Keratinocyte (primary cell): ENCODE measurements around the gene KHDRBS1. TPM values are rescaled to one million over a fixed set of nuclear protein-coding genes. Genes with fewer than 3 reads are reported as not detected.
"Not testable (repeated sequence)": the region's sequence is repeated elsewhere in the genome, so short reads cannot be mapped to it uniquely, and the experiment has no call there.

Source experiments
- DNase-seq: peaks from one replicate; pipeline ENCODE4 v3.0.0-alpha.2; 2011; ENCODE audit warnings: low read depth, missing footprints, low spot score
- FAIRE-seq: peaks from 2 replicates; lab custom pipeline; 2011; peaks lifted over from hg19 to GRCh38; lab: Jason Lieb, UNC
- H2AFZ ChIP-seq: 2 replicates; pipeline ENCODE4 v1.6.0; 2012; ENCODE audit warnings: low read length, control low read depth, inconsistent platforms; ENCODE audit not compliant: control insufficient read depth
- H3K27ac ChIP-seq: 2 replicates; pipeline ENCODE4 v1.5.1; 2011; ENCODE audit warnings: low read length; ENCODE audit not compliant: control insufficient read depth, insufficient read depth
- H3K27me3 ChIP-seq: 3 replicates; pipeline ENCODE4 v1.6.0; 2011; ENCODE audit warnings: low read length; ENCODE audit not compliant: control insufficient read depth, insufficient read depth; ENCODE audit errors: extremely low read depth
- H3K36me3 ChIP-seq, 2 experiments: 2 replicates in 1 of 2; 3 replicates in 1 of 2; pipeline ENCODE4 v1.5.1; 2011; ENCODE audit warnings: low read length in 2 of 2, mild to moderate bottlenecking in 1 of 2; ENCODE audit not compliant: control insufficient read depth in 2 of 2, insufficient read depth in 2 of 2; ENCODE audit errors: extremely low read depth in 1 of 2
- H3K4me1 ChIP-seq: 3 replicates; pipeline ENCODE4 v1.5.1; 2011; ENCODE audit warnings: low read length; ENCODE audit not compliant: control insufficient read depth, insufficient read depth; ENCODE audit errors: extremely low read depth
- H3K4me2 ChIP-seq: 3 replicates; pipeline ENCODE4 v1.6.0; 2011; ENCODE audit warnings: low read depth, low read length; ENCODE audit not compliant: control insufficient read depth, insufficient read depth; ENCODE audit errors: extremely low read depth
- H3K4me3 ChIP-seq, 3 experiments: fragments of 200-600 bp in 1 of 3; sonication (generic) in 1 of 3; 2 replicates in 2 of 3; 3 replicates in 1 of 3; pipeline ENCODE4 v1.5.1; 2011 to 2016; ENCODE audit warnings: low read length in 3 of 3, mild to moderate bottlenecking in 3 of 3, control low read depth in 2 of 3, inconsistent platforms in 1 of 3, low read depth in 1 of 3, mixed read lengths in 1 of 3, mixed run types in 1 of 3, moderate library complexity in 1 of 3; ENCODE audit not compliant: control insufficient read depth in 2 of 3, insufficient read depth in 2 of 3; ENCODE audit errors: extremely low read depth in 1 of 3
- H3K79me2 ChIP-seq: 2 replicates; pipeline ENCODE4 v1.6.0; 2012; ENCODE audit warnings: low read length; ENCODE audit not compliant: control insufficient read depth, insufficient read depth
- H3K9ac ChIP-seq: 3 replicates; pipeline ENCODE4 v1.6.0; 2011; ENCODE audit warnings: low read length; ENCODE audit not compliant: control insufficient read depth, insufficient read depth; ENCODE audit errors: extremely low read depth
- H3K9me1 ChIP-seq: 3 replicates; pipeline ENCODE4 v1.6.0; 2011; ENCODE audit warnings: low read length; ENCODE audit not compliant: control insufficient read depth, insufficient read depth; ENCODE audit errors: extremely low read depth
- H3K9me3 ChIP-seq: 2 replicates; pipeline ENCODE4 v1.5.1; 2012; ENCODE audit warnings: low read depth, low read length; ENCODE audit not compliant: control insufficient read depth
- H4K20me1 ChIP-seq: 3 replicates; pipeline ENCODE4 v1.6.0; 2011; ENCODE audit warnings: low read length; ENCODE audit not compliant: control insufficient read depth, insufficient read depth; ENCODE audit errors: extremely low read depth
- CTCF ChIP-seq, 3 experiments: IDR thresholded peaks in 1 of 3; conservative IDR thresholded peaks in 1 of 3; optimal IDR thresholded peaks in 1 of 3; 2 replicates in 2 of 3; 3 replicates in 1 of 3; pipeline versions ENCODE3 to v1.5.1; 2011; ENCODE audit warnings: low read length in 3 of 3, mild to moderate bottlenecking in 3 of 3, moderate library complexity in 2 of 3, control low read depth in 1 of 3, inconsistent platforms in 1 of 3; ENCODE audit not compliant: insufficient read depth in 2 of 3; ENCODE audit errors: extremely low read depth in 1 of 3
- EZH2 ChIP-seq: IDR thresholded peaks from one replicate; pipeline ENCODE4 v1.6.1; 2012; ENCODE audit warnings: inconsistent platforms, mild to moderate bottlenecking, low read length, moderate library complexity
- dilution Hi-C: fragments of 300-500 bp; cut with MboI; formaldehyde crosslinking; loops from one replicate; pipeline ENCODE4 v1.7.0; 2020; ENCODE audit warnings: low sequenced_read_pairs; ENCODE audit not compliant: extremely low pct_ligation_motif_present
- polyA plus RNA-seq, 5 experiments: library from polyadenylated mRNA; depleted of rRNA in 3 of 5; stranded (reverse) in 3 of 5; stranded (forward) in 1 of 5; unstranded in 1 of 5; fragments of >200 nt; gene quantifications; 1 replicate in 1 of 5; 2 replicates in 3 of 5; 3 replicates in 1 of 5; pipeline versions ENCODE4 v1.2.1 to v1.2.3, GENCODE V29; 2011 to 2012; ENCODE audit warnings: missing spikeins in 2 of 5, low read depth in 1 of 5, low replicate concordance in 1 of 5

The KHDRBS1 gene
- polyA plus RNA-seq, 1 donor (not counting 4 experiments of a cell fraction or from before 2014, with no cell fraction given): 54.7 TPM

GRCh38 chr1:32077451-32077850 lies 63.8 kb downstream of the KHDRBS1 start:
- Histone ChIP-seq H3K27me3 (no peaks in the 10 kb centered on the region), H3K4me1 (peaks cover 4% of the 10 kb centered on the region), H2AFZ (no peak overlapping the region), H3K9me3 (no peaks in the 10 kb centered on the region), H3K4me2 (no peak overlapping the region), H4K20me1 (no peaks in the 10 kb centered on the region), H3K9me1 (no peaks in the 10 kb centered on the region), H3K27ac (no peak overlapping the region), H3K36me3 (peaks cover 11 to 18% of the 10 kb centered on the region in 2 experiments), H3K4me3 (no peak overlapping the region), H3K79me2 (peaks cover 8% of the 10 kb centered on the region), H3K9ac (no peak overlapping the region)
- FAIRE-seq (no peak), DNase-seq (no peak)
- no peak for TF ChIP-seq EZH2
- TF ChIP-seq CTCF (optimal IDR thresholded peaks at IDR 0.05 in 1 of 3, IDR thresholded peaks at IDR 0.05 in 1 of 3, conservative IDR thresholded peaks at IDR 0.05 in 1 of 3; ENCODE audit: extremely low read depth in 1 of 3, insufficient read depth in 2 of 3, low read length in 3 of 3): no peak
- dilution Hi-C loops: no loop called here

GRCh38 chr1:32082022-32082421 lies 68.4 kb downstream of the KHDRBS1 start:
- Histone ChIP-seq H4K20me1 (no peaks in the 10 kb centered on the region), H3K36me3 (peaks cover 8 to 13% of the 10 kb centered on the region in 2 experiments), H3K4me3 (no peak overlapping the region), H3K27ac (no peak overlapping the region), H3K9me3 (no peaks in the 10 kb centered on the region), H3K79me2 (no peaks in the 10 kb centered on the region), H2AFZ (no peak overlapping the region), H3K4me2 (no peak overlapping the region), H3K4me1 (no peaks in the 10 kb centered on the region), H3K9me1 (no peaks in the 10 kb centered on the region), H3K9ac (no peak overlapping the region), H3K27me3 (no peaks in the 10 kb centered on the region)
- FAIRE-seq (no peak), DNase-seq (no peak)
- dilution Hi-C loops: no loop called here
- TF ChIP-seq EZH2 (no peak), CTCF (optimal IDR thresholded peaks at IDR 0.05 in 1 of 3, IDR thresholded peaks at IDR 0.05 in 1 of 3, conservative IDR thresholded peaks at IDR 0.05 in 1 of 3; ENCODE audit: extremely low read depth in 1 of 3, insufficient read depth in 2 of 3, low read length in 3 of 3) (no peak)

- H3K4me2 ChIP-seq, H2AFZ ChIP-seq, H3K9me1 ChIP-seq, DNase-seq, H3K27ac ChIP-seq, dilution Hi-C loops, H3K9me3 ChIP-seq, H3K79me2 ChIP-seq, H3K27me3 ChIP-seq, H3K4me1 ChIP-seq, H3K36me3 ChIP-seq, H3K9ac ChIP-seq, H4K20me1 ChIP-seq, H3K4me3 ChIP-seq, FAIRE-seq: not testable (repeated sequence)
These were observed 72.7 kb downstream of the KHDRBS1 start for GRCh38 chr1:32086381-32086780.
